ENCODE results near the gene RNF125.

The RNF125 gene

DNA sequence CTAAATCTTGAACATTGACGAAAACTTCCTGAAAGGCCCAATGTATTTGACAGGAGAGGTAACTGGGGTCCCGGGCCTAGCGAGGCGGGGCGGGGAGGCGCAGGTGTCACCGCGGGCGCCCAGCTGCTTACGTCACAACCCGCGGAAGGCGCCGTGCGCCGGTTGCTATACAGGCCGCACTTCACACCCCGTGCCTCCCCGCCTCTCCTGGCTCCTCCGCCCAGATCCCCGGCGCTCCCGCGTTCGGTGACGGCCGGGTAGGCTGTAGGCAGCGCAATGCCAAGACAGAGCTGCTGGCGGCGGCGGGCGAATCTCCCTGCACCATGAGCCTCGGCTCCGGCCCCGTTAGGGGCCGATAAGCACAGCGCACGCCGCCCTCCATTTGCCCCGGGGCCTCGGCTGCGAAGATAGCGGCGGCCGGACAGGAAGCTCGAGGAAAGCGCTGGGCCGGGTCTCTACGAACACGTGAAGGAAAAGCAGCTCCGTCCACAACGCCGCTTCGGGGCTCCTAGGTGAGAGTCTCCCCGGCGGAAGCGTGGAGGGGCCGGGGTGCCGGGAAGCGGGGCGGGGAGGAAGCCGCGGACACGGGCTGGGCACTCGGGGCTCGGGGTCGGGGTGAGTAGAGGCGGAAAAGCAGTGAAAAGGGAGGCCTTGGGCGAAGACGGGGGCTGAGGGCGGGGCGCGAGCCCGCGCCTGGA lies 73.2 kb downstream of the RNF125 start, which contains the start of gene RNF138:
RNF138 (plus strand) TSS at position 151 of the 698 bp plus-strand sequence. CDS start 903 bp downstream, outside the sequence.
- DNase-seq: peak; percentile 85

DNA sequence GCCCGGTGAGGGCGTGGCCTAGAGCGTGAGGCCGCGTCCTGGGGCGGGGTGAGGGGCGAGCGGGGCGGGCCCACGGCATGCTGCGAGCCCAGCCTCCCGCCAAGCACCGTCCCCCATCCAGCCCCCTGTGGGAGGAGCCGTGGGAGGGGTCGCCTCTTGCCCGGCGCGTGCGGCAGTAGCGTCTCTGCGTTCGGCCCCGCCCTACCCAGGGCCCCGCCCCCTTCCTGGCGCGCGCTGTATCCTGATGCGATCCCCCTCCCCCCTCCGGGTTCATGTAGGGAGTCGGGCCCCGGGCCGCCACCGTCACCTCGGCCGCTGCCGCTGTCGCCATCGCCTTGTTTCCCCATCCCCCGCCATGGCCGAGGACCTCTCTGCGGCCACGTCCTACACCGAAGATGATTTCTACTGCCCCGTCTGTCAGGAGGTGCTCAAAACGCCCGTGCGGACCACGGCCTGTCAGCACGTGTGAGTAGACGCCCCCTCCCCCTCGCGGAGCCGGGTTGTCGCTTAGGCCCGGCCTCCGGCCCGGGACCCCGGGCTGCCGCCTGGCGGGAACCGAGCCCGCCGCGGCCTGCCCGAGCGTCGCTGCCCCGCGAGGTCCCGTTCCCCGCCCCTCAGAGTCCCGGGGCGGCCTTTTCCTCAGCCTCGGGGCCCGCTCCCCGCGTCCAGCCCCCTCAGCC lies 73.9 kb downstream of the RNF125 start:
- DNase-seq: peak; percentile 100

DNA sequence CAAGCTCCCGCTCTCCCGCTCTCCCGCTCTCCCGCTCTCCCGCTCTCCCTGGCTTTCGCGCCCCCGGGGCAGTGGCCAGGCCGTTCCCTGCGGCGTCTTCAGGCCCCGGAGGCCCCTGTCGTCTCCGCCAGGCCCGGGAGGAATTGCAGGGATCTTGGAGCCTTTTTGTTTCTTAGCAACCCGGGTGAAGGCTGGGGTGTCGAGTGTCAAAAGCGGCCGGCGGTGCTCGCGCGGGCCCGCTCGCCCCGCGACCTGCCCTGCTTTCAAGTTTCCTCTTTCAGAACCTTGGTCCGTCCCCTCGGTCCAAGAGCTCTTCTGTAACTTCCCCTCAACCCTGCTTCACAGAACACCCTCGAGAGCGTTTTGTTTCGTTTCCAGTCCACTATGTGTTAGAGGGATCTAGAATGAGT lies 74.5 kb downstream of the RNF125 start:
- peak; percentile 27 for DNase-seq

DNA sequence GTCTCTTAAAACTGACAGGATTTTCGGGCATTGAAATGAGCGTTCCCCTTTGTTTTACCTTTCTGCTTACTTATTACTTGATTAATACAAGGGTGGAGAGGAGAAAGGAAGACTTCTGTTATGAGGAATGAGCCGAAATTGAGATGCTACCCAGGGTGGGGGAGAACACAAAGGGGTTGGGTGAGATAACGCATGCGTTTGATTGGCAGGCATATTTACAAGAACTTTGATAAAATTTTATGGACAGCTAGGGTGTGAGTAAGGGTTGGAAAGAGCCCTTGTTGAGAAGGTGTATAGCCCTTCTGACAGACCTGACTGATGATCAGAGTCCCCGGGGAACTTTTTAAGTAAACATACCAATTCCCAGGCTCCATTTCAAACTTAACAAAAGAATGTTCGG lies 74.9 kb downstream of the RNF125 start:
- no peak for DNase-seq

DNA sequence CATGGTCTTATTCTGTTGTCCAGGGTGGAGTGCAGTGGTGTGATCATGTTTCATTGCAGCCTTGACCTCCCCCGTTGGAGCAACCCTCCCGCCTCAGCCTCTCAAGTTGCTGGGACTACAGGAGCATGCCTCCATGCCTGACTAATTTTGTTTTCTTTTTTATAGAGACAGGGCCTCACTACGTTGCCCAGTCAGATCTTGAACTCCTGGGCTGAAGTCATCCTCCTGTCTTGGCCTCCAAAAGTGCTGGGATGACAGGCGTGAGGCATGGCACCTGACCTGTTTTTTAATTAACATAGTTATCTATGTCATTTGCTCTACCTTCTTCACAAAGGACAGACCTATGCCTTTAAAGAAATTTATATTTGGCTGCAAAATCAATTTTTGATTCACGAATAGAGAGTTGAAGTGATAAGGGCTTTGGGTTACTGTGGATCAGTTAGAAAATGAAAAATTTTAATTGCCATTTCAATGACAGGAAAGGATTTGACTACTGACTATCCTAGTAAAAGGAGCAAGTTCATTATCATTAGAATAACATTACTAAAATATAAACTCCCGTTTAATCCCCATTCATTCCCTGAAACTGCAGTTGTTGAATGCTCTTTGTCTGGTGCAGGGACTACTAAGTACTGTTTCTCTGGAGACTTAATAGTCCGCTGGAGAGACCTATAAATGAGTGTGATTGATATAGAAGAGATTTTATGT lies 76.7 kb downstream of the RNF125 start:
- DNase-seq: no peak

DNA sequence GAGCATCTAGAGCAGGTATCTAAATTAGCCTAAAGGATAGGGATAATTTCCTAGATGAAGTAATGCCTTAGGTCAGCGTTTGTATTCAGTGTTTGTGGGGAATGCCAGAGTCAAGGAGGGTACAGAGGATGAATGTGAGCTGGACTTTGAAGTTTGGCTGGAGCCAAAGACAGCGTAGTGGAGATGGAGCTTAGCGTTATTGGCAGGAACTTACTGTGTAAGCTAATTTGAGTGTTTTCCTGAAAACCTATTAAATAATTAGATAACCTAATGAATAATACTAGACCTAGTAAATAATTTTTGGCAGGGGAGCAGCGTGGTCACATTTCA lies 77.2 kb downstream of the RNF125 start:
- DNase-seq: no peak

DNA sequence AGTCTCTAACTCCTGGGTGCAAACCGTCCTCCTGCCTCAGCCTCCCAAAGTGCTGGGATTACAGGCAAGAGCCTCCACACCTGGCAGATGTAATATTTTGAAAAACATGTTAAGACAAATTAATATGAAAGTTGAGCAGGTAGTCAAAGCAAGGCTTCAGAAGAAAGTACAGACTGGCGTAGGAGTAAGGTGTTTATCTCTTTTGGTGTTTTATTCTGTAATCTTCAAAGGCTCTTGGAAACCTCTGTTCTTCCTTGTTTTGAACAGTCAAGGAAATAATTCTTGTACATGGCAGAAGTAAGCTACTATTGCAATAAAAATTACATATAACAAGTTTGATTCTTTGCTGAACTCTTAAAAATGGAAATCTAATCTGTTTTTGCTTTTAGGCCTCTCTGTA lies 78.3 kb downstream of the RNF125 start:
- no peak for DNase-seq

DNA sequence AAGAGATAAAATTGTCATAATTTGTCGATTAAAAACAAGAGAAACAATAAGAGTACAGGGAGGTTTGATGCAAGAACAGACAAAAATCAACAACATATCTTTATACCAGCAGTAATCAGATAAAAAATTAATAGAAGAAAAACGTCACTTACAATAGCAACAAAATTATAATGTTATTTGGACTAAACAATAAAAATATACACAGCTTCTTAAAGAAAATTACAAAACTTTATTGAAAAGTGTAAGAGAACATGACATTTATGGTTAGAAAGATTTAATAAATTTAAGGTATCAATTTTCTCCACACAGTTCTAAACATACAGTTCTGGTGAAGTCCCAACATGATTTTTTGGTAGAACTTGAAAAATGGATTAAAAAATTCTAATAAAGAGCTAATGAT lies 85.9 kb downstream of the RNF125 start:
- no peak for DNase-seq

DNA sequence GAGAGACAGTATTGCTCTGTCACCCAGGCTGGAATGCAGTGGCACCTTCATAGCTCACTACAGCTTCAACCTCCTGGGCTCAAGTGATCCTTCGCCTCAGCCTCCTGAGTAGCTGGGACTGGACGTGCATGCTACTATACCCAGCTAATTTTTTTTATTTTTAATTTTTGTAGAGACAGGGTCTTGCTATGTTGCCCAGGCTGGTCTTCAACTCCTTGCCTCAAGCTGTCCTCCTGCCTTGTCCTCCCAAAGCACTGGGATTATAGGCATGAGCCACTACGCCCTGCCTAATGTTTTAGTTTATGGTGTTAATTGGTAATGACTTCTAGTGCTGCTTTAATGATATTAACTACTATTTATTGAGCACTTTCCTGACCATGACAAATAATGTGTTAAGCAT lies 91.4 kb downstream of the RNF125 start:
- no peak for DNase-seq

DNA sequence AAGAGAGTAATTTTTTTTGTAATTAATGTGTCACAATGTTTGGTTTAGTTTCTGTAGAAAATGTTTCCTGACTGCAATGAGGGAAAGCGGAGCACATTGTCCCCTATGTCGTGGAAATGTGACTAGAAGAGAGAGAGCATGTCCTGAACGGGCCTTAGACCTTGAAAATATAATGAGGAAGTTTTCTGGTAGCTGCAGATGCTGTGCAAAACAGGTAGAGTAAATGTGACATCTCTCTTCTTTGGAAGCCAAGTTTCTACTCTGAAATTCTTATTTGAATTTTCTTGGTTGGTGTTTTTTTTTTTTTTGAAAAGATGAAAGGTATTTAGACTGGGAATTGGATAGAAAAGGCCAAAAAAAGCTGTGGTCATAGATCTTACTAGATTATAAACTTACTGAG lies 93.1 kb downstream of the RNF125 start:
- DNase-seq: no peak

DNA sequence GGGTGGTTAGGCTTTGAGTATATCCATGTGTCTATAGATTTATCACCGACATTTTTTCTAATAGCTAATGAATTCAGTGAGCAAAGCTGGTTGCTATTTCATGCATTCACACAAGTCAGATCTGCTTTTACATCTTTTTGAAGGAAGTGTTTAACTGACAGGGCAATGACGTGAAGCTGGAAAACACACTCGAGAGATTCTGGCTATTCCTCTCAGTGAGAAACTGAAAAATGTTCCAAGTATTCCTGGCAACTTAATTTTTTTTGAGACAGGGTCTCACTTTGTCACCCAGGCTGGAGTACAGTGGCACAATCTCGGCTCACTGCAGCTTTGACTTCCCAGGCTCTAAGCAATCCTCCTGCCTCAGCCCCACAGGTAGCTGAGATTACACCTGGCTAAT lies 94.2 kb downstream of the RNF125 start:
- DNase-seq: no peak

DNA sequence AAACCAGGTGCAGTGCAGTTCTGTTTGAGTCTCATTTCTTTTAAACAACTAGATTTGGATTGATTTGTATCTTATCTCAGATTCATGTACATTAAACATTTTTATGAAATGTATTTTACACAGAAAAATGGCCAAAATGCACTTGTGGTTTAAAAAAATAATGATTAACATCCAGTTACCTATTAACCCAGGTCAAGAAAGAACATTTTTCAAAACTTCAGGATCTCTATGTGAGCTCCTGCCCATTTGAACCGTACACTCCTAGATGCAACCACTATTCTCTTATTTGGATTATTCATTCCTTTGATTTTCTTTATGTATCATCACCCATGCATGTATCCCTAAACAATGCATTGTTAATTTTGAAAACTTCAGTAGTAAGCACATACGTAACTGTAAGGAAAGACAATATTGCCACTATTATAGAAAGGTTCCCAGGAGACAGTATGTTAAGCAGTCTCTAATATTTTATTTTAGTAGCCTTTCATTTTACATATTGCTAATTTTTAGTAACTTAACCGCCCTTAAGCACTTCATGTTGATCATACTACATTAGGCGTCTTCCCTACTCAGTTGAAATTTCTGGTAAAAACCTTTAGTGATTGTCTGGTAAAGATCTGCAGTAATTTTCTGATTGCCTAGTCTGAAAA lies 95.8 kb downstream of the RNF125 start:
- DNase-seq: no peak

DNA sequence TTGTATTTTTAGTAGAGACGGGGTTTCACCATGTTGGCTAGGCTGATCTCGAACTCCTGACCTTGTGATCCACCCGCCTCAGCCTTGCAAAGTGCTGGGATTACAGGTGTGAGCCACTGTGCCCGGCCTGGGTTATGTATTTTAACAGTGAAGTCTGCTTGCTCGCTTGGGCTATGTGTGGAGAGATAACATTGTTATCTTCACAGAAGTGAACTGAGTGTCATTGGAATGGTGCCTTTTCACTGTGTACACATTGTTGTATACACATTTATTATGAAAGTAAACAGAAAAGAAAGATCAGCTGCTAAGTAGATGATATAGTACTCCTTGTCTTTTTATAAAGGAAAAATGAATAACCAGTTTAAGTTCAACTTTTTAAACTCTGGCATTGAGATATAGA lies 103.4 kb downstream of the RNF125 start:
- no peak for DNase-seq
